Stimulated activated CD8-positive, alpha-beta memory T cell treated with anti-CD3 and anti-CD28 coated beads, Interleukin-12 subunit alpha, Interleukin-12 subunit beta, amount 100 ng/mL, for 24 hours (primary cell): Measurements from ENCODE around the gene WDFY2.
"Not testable (repeated sequence)": the region's sequence is repeated elsewhere in the genome, so short reads cannot be mapped to it uniquely, and the experiment has no call there.

Source experiments
- DNase-seq: peaks from one replicate; pipeline ENCODE4 v3.0.0-alpha.2; 2020; ENCODE audit errors: extremely low read depth

WDFY2 gene

GRCh38 chr13:51630288-51630615 is 46.0 kb downstream of the WDFY2 start:
- no peak for DNase-seq

GRCh38 chr13:51632591-51633362 is 48.5 kb downstream of the WDFY2 start:
- no peak for DNase-seq

- no peak for DNase-seq
Measured at GRCh38 chr13:51635137-51635878, 51.0 kb downstream of the WDFY2 start.

- DNase-seq, result no peak
Measured at GRCh38 chr13:51636349-51636890, 52.2 kb downstream of the WDFY2 start.

- no peak for DNase-seq
Measured at GRCh38 chr13:51637852-51638215, 53.6 kb downstream of the WDFY2 start.

- DNase-seq, result no peak
Measured at GRCh38 chr13:51638216-51638871, 54.1 kb downstream of the WDFY2 start.

GRCh38 chr13:51639171-51639570 is 54.9 kb downstream of the WDFY2 start:
- no peak for DNase-seq

GRCh38 chr13:51640696-51641095 is 56.4 kb downstream of the WDFY2 start:
- DNase-seq, result not testable (repeated sequence)

- no peak for DNase-seq
Measured at GRCh38 chr13:51643105-51643881, 59.0 kb downstream of the WDFY2 start.

GRCh38 chr13:51643882-51644281 is 59.6 kb downstream of the WDFY2 start:
- DNase-seq, result no peak

GRCh38 chr13:51644654-51645053 is 60.4 kb downstream of the WDFY2 start:
- no peak for DNase-seq

- DNase-seq, result no peak
Measured at GRCh38 chr13:51645154-51645650, 60.9 kb downstream of the WDFY2 start.

- no peak for DNase-seq
Measured at GRCh38 chr13:51645761-51646670, 61.8 kb downstream of the WDFY2 start.

- DNase-seq, result no peak
Measured at GRCh38 chr13:51647067-51647466, 62.8 kb downstream of the WDFY2 start.

- not testable (repeated sequence) for DNase-seq
Measured at GRCh38 chr13:51652193-51652592, 67.9 kb downstream of the WDFY2 start.

- DNase-seq, result no peak
Measured at GRCh38 chr13:51659276-51660127, 75.2 kb downstream of the WDFY2 start.

- DNase-seq, result no peak
Measured at GRCh38 chr13:51660813-51661212, 76.6 kb downstream of the WDFY2 start.

GRCh38 chr13:51663973-51664957 is 80.0 kb downstream of the WDFY2 start:
- DNase-seq, result no peak
